Transverse colon (tissue), 4 donors: Measurements from ENCODE around the gene GFOD1. TPM values are rescaled to one million over a fixed set of nuclear protein-coding genes. Genes with fewer than 3 reads are reported as not detected.

Experiments used
- DNase-seq: peaks from one replicate; pipeline ENCODE4 v3.0.0-alpha.2; 2019
- H3K27ac ChIP-seq, 4 donors: fragments of 200-600 bp; sonication (generic); 2 replicates each; pipeline ENCODE4 v1.5.1; 2016 to 2018; ENCODE audit warnings: inconsistent platforms in 4 of 4
- H3K27me3 ChIP-seq: fragments of 200-600 bp; sonication (generic); 2 replicates; pipeline ENCODE4 v1.5.1; 2017; ENCODE audit warnings: inconsistent platforms
- H3K36me3 ChIP-seq, 4 donors: fragments of 200-600 bp; sonication (generic); 2 replicates each; pipeline ENCODE4 v1.5.1; 2017 to 2019; ENCODE audit warnings: inconsistent platforms in 4 of 4
- H3K4me1 ChIP-seq, 4 donors: fragments of 200-600 bp; sonication (generic); 2 replicates each; pipeline ENCODE4 v1.5.1; 2017 to 2020; ENCODE audit warnings: inconsistent platforms in 4 of 4
- H3K4me3 ChIP-seq, 4 donors: fragments of 200-600 bp; sonication (generic); 1 replicate in 1 of 4; 2 replicates in 3 of 4; pipeline versions ENCODE4 v1.5.1 to v1.6.1; 2017 to 2019; ENCODE audit warnings: inconsistent platforms in 4 of 4
- H3K9me3 ChIP-seq, 2 donors: fragments of 200-600 bp; sonication (generic); 2 replicates each; pipeline ENCODE4 v1.5.1; 2017 to 2019; ENCODE audit warnings: inconsistent platforms in 2 of 2
- CTCF ChIP-seq, 5 experiments: fragments of 200-600 bp in 3 of 5; fragments of 450-650 bp in 2 of 5; sonication (generic) in 3 of 5; IDR thresholded peaks; 1 replicate in 2 of 5; 2 replicates in 3 of 5; pipeline ENCODE4 v1.5.1; 2016 to 2017; ENCODE audit warnings: antibody characterized with exemption in 5 of 5, inconsistent platforms in 3 of 5, mild to moderate bottlenecking in 2 of 5, moderate library complexity in 1 of 5
- EP300 ChIP-seq: sonication (generic); formaldehyde crosslinking; IDR thresholded peaks from one replicate; pipeline ENCODE4 v1.6.1; 2017; ENCODE audit warnings: antibody characterized with exemption, low read depth
- POLR2A ChIP-seq: fragments of 450-650 bp; IDR thresholded peaks from one replicate; pipeline ENCODE4 v1.6.1; 2016; ENCODE audit warnings: antibody characterized with exemption, mild to moderate bottlenecking, moderate library complexity
- POLR2AphosphoS5 ChIP-seq, 3 donors: sonication (generic); formaldehyde crosslinking; IDR thresholded peaks; one replicate each; pipeline ENCODE4 v1.6.1; 2016; ENCODE audit warnings: antibody characterized with exemption in 3 of 3
- WGBS, 2 donors: methylation state at CpG; one replicate each; pipeline ENCODE4 v1.1.5; 2018; ENCODE audit warnings: low coverage in 1 of 2; 5-methylcytosine and 5-hydroxymethylcytosine counted together
- in situ Hi-C, 4 donors: fragments of 200-750 bp; cut with MboI; loops; one replicate each; pipeline versions ENCODE4 v1.15.0 to v1.15.1; 2017; ENCODE audit warnings: low sequenced_read_pairs in 3 of 4, low pct_ligation_motif_present in 1 of 4, low pct_unique_long_range_greater_than_20kb in 1 of 4
- intact Hi-C: fragments of 100-400 bp; cut with DNase I; formaldehyde crosslinking; loops from one replicate; pipeline ENCODE4 v1.15.1; 2023; ENCODE audit warnings: low total_unique reads
- total RNA-seq, 4 donors: library from RNA; depleted of rRNA; stranded (reverse); fragments of >200 nt; gene quantifications; one replicate each; pipeline ENCODE4 v1.1.0, GENCODE V29; 2016

The GFOD1 gene
- total RNA-seq, 4 donors from 2014 or later = 8.4 to 36.7 (median 19.9) TPM

- Histone ChIP-seq H3K9me3 (no peaks in the 10 kb centered on the region), H3K27me3 (no peaks in the 10 kb centered on the region), H3K4me1 (peaks cover 17 to 43% (median 31%) of the 10 kb centered on the region in 4 donors), H3K27ac (no peak overlapping the region), H3K36me3 (no peaks in the 10 kb centered on the region), H3K4me3 (no peak overlapping the region)
- in situ Hi-C loops (no loop called here), intact Hi-C loops (loop anchor here (5.0 kb wide), 1 partner anchor 102 kb away; the partner anchor contains the start of gene GFOD1)
- DNase-seq = no peak
- TF ChIP-seq EP300 (no peak), POLR2A (no peak), POLR2AphosphoS5 (IDR thresholded peaks at IDR 0.05) (no peak), CTCF (IDR thresholded peaks at IDR 0.05) (no peak)
- 65% methylated on average over 5 of the region's 5 CpGs; no CpG with 5 or more reads in 1 of the 2 donors for WGBS, 2 donors
Measured at GRCh38 chr6:13384966-13385365, 102.4 kb downstream of the GFOD1 start.

- Histone ChIP-seq H3K4me3 (no peak overlapping the region), H3K27ac (no peak overlapping the region), H3K36me3 (no peaks in the 10 kb centered on the region), H3K9me3 (no peaks in the 10 kb centered on the region), H3K27me3 (no peaks in the 10 kb centered on the region), H3K4me1 (peaks cover 17 to 48% (median 34%) of the 10 kb centered on the region in 4 donors)
- WGBS, 2 donors = 62 to 89% methylated on average over 2 to 9 of the region's 9 CpGs
- no peak for TF ChIP-seq CTCF (IDR thresholded peaks at IDR 0.05)
- no peak for TF ChIP-seq POLR2AphosphoS5 (IDR thresholded peaks at IDR 0.05)
- no peak for TF ChIP-seq POLR2A
- in situ Hi-C loops (no loop called here), intact Hi-C loops (loop anchor here (5.0 kb wide), 1 partner anchor 103 kb away; the partner anchor contains the start of gene GFOD1)
- DNase-seq = no peak
Measured at GRCh38 chr6:13384506-13384905, 102.9 kb downstream of the GFOD1 start.

- intact Hi-C loops (loop anchor here (5.0 kb wide), 1 partner anchor 104 kb away; the partner anchor contains the start of gene GFOD1), in situ Hi-C loops (no loop called here)
- TF ChIP-seq EP300 = no peak
- peak in 3 of 5 experiments; percentile 8 to 30 (median 10) for TF ChIP-seq CTCF (IDR thresholded peaks at IDR 0.05)
- TF ChIP-seq POLR2A = no peak
- TF ChIP-seq POLR2AphosphoS5 (IDR thresholded peaks at IDR 0.05) = peak in 1 of 3 donors; percentile 11
- Histone ChIP-seq H3K27me3 (no peaks in the 10 kb centered on the region), H3K9me3 (no peaks in the 10 kb centered on the region), H3K27ac (peak overlapping the region; percentile 20 to 50 (median 36)), H3K4me3 (no peak overlapping the region), H3K36me3 (no peaks in the 10 kb centered on the region), H3K4me1 (peaks cover 17 to 55% (median 42%) of the 10 kb centered on the region in 4 donors)
- WGBS, 2 donors = 60 to 68% methylated on average over 1 to 9 of the region's 9 CpGs
- no peak for DNase-seq
Measured at GRCh38 chr6:13383328-13384163, 103.9 kb downstream of the GFOD1 start.

- Histone ChIP-seq H3K4me1 (peaks cover 17 to 64% (median 49%) of the 10 kb centered on the region in 4 donors), H3K9me3 (no peaks in the 10 kb centered on the region), H3K27me3 (no peaks in the 10 kb centered on the region), H3K27ac (peak overlapping the region in 2 of 4 donors; percentile 76 to 81), H3K4me3 (no peak overlapping the region), H3K36me3 (no peaks in the 10 kb centered on the region)
- WGBS, 2 donors = 75% methylated on average over 2 of the region's 2 CpGs; no CpG with 5 or more reads in 1 of the 2 donors
- TF ChIP-seq POLR2AphosphoS5 (IDR thresholded peaks at IDR 0.05) = no peak
- no peak for TF ChIP-seq EP300
- TF ChIP-seq POLR2A = no peak
- intact Hi-C loops = loop anchor here (5.0 kb wide), 1 partner anchor 107 kb away; the partner anchor contains the start of gene GFOD1
- in situ Hi-C loops = no loop called here
- no peak for DNase-seq
Measured at GRCh38 chr6:13380761-13381160, 106.6 kb downstream of the GFOD1 start.
